Subcutaneous abdominal adipose tissue (tissue), 5 donors: ENCODE measurements around the gene SERPINB10.

Experiments
- H3K27ac ChIP-seq: one replicate; pipeline ENCODE4 v1.7.0; 2013; ENCODE audit warnings: low read depth, mild to moderate bottlenecking, inconsistent platforms, low read length, moderate library complexity
- H3K27me3 ChIP-seq, 5 donors: one replicate each; pipeline ENCODE4 v1.7.0; 2013; ENCODE audit warnings: low read length in 5 of 5, inconsistent platforms in 1 of 5; ENCODE audit not compliant: control insufficient read depth in 5 of 5, insufficient read depth in 4 of 5
- H3K36me3 ChIP-seq, 5 donors: one replicate each; pipeline ENCODE4 v1.7.0; 2013; ENCODE audit warnings: low read length in 5 of 5; ENCODE audit not compliant: control insufficient read depth in 5 of 5, insufficient read depth in 5 of 5
- H3K4me1 ChIP-seq, 5 donors: one replicate each; pipeline ENCODE4 v1.7.0; 2013; ENCODE audit warnings: low read length in 5 of 5, mild to moderate bottlenecking in 3 of 5, moderate library complexity in 1 of 5; ENCODE audit not compliant: control insufficient read depth in 5 of 5, insufficient read depth in 5 of 5
- H3K4me3 ChIP-seq, 5 donors: one replicate each; pipeline ENCODE4 v1.7.0; 2013; ENCODE audit warnings: low read length in 5 of 5, low read depth in 1 of 5
- H3K9ac ChIP-seq, 5 donors: one replicate each; pipeline ENCODE4 v1.7.0; 2013; ENCODE audit warnings: low read length in 5 of 5, mild to moderate bottlenecking in 4 of 5, moderate library complexity in 3 of 5
- H3K9me3 ChIP-seq, 5 donors: one replicate each; pipeline ENCODE4 v1.7.0; 2013; ENCODE audit warnings: low read length in 5 of 5; ENCODE audit not compliant: control insufficient read depth in 5 of 5
- donor health status: healthy.
- donor health status: healthy.
- donor health status: healthy.
- donor health status: healthy.
- donor health status: healthy.

SERPINB10 gene

DNA sequence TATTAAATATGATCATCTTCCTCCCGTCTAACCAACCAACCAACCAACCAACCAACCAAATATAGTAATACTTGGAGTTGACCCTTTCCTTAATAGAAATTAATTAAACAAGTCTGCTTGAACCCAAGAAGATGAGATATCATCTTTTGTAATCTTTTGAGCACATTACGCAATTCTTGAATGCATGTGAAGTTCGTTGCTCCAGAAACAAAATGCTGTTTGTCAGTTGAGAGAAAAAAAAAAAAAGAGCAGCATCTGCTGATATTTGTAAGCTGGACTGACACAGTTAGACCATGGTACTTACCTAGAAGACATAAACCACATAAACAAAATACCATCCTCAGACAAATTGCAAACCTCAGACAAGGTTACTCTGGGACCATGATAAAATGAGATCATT, 29.4 kb upstream of the SERPINB10 start:
- H3K4me3 ChIP-seq: no peak overlapping the region
- H3K27me3 ChIP-seq: no peaks in the 10 kb centered on the region
- H3K4me1 ChIP-seq: peaks cover 0 to 5% (median 0%) of the 10 kb centered on the region in 5 donors
- no peaks in the 10 kb centered on the region for H3K9me3 ChIP-seq
- H3K36me3 ChIP-seq: no peaks in the 10 kb centered on the region
- no peak overlapping the region for H3K27ac ChIP-seq
- H3K9ac ChIP-seq: no peak overlapping the region

DNA sequence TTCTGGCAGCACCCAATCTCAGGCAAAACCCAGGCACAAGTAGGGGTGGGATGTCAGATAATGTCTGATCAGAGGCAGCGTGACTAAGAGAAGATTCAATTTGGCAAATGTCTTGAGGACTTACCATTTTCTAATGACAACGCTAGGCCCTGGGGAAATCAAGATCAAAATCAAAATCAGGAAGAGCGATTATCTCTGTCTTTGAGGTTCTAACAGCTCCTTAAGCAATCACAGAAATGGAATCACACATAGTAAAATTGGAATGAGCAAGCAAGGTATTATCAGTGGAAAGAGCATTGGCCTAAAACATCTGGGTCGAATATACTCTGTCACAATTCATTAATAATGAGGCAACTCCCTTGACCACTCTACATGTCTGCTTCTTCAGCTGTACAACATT, 28.8 kb upstream of the SERPINB10 start:
- no peak overlapping the region for H3K9ac ChIP-seq
- no peaks in the 10 kb centered on the region for H3K27me3 ChIP-seq
- H3K4me1 ChIP-seq: peaks cover 0 to 5% (median 0%) of the 10 kb centered on the region in 5 donors
- H3K9me3 ChIP-seq: no peaks in the 10 kb centered on the region
- H3K27ac ChIP-seq: no peak overlapping the region
- no peak overlapping the region for H3K4me3 ChIP-seq
- H3K36me3 ChIP-seq: no peaks in the 10 kb centered on the region

DNA sequence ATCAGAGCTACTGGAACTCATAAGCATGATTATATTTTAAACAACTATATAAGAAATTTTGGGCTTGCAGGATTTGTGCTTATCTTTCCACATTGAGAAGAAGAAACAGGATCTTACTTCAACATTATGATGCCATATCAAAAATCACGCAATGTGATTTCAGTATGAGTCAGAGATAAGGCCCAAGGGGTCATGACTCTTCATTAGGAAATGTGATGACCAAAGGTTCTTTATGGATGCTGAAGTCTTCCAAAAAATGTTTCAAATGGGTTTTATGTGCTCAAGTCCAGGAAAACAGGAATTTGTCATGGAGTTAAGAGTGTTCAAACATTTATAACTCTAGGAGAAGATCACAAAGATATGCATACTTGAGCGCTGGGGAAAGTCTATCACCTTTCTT, 28.0 kb upstream of the SERPINB10 start:
- Histone ChIP-seq H3K36me3 (no peaks in the 10 kb centered on the region), H3K9me3 (no peaks in the 10 kb centered on the region), H3K27me3 (no peaks in the 10 kb centered on the region), H3K4me1 (peaks cover 0 to 5% (median 0%) of the 10 kb centered on the region in 5 donors), H3K4me3 (no peak overlapping the region), H3K9ac (no peak overlapping the region), H3K27ac (no peak overlapping the region)

DNA sequence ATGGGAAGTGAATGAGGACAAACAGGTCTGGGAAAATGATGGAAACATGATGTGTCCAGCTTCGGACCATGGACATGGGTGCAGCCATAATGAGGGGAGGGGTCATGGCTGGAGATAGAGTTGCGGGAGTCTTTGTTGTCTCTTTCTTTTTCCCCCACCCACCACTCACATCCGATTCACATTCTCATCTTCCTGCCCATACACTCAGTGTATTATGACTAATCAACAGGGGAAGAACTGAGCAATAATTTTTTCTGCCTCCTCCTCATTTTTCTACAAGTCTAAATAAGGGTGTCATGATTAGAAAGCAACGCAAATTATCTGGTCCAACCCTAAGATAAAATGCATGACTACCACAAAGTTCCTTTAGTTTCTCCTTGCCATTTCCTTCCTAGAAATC, 25.9 kb upstream of the SERPINB10 start:
- H3K9me3 ChIP-seq: no peaks in the 10 kb centered on the region
- H3K4me3 ChIP-seq: no peak overlapping the region
- no peak overlapping the region for H3K27ac ChIP-seq
- no peaks in the 10 kb centered on the region for H3K36me3 ChIP-seq
- H3K27me3 ChIP-seq: no peaks in the 10 kb centered on the region
- peaks cover 0 to 5% (median 0%) of the 10 kb centered on the region in 5 donors for H3K4me1 ChIP-seq
- no peak overlapping the region for H3K9ac ChIP-seq

DNA sequence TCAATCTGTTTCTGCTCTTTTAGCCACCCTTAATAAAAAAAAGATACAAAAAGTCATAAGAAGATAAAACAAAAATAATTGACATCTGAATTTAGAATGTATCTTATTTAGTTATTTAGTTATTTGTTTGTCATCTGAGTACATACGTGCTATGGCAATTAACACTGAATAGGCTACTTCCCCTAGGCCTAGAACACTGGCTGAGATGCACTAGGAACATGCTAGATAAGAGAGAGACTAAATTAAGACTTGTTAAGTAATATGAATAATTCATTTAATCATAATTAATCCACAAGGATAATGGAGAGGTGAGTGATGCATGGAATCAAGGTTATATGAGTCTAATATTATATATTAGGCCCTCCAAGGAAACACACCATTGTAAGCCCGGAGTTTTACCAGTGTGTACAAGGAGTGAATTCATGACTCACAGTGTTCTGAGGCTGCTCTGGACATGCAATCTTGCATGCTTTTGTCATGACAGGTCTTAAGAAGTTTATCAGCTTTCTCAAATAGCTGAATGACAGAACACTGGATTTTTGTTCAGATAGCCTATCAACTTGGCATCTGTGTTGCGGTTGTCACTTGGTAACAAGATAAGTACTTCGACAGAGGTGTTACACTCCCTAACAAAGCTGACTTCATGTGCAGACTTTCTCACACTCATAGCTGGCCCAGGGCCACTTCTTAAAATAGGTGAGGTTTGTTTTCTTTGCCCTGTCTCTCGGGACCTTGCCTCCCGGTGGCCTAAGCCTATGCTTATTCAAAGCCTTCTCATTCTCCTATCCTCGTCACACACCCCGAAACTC, 25.2 kb upstream of the SERPINB10 start:
- Histone ChIP-seq H3K4me1 (peaks cover 0 to 7% (median 0%) of the 10 kb centered on the region in 5 donors), H3K27me3 (no peaks in the 10 kb centered on the region), H3K4me3 (no peak overlapping the region), H3K9me3 (no peaks in the 10 kb centered on the region), H3K9ac (no peak overlapping the region), H3K36me3 (no peaks in the 10 kb centered on the region), H3K27ac (no peak overlapping the region)

DNA sequence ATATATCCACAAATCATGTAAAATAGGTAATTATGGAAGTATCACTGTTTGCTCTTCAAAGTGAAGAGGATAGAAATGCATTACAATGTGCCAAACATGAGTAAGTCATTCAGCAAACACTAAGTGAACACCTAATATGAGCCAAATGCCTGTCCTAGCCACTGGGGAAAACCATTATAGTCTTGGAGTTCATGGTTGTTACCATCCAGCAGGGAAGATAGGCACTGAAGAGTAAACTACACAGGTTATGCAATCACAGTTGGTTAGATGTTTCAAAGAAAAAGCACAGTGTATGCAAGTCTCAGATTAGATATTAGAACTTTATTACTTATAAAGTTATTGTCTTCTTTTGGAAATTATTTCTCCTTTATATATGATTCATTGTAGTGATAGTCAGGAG, 24.1 kb upstream of the SERPINB10 start:
- Histone ChIP-seq H3K4me3 (no peak overlapping the region), H3K27ac (no peak overlapping the region), H3K27me3 (no peaks in the 10 kb centered on the region), H3K9ac (no peak overlapping the region), H3K9me3 (no peaks in the 10 kb centered on the region), H3K4me1 (peaks cover 0 to 16% (median 7%) of the 10 kb centered on the region in 5 donors), H3K36me3 (no peaks in the 10 kb centered on the region)

DNA sequence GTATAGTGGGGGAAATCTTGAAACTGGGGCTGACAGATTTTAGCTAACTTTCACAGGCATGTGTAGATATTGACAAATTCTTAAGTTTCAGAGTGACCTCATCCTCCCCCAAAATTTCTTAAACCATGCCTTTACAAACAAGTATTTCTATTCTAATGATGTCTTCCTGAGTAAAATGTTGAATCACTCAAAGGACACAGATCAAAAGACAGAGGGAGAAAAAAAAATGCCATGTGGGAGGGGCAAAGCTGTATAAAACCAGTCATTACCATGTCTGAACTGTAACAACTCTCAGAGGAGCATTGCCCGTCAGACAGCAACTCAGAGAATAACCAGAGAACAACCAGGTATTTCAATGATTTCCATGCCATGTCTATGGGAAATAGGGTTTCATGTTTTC, 20.3 kb upstream of the SERPINB10 start, which contains the start of gene SERPINB2:
Gene SERPINB2 (plus strand): TSS at position 282 of the 400 bp plus-strand sequence. CDS start 3,740 bp downstream, outside the sequence.
- Histone ChIP-seq H3K27ac (no peak within 1 kb of the TSS), H3K4me3 (no peak within 1 kb of the TSS), H3K9ac (no peak within 1 kb of the TSS), H3K9me3 (no peaks in the 10 kb centered on the region), H3K36me3 (no peaks in the 10 kb centered on the region), H3K4me1 (peaks cover 0 to 23% (median 8%) of the 10 kb centered on the region in 5 donors), H3K27me3 (no peaks in the 10 kb centered on the region)

DNA sequence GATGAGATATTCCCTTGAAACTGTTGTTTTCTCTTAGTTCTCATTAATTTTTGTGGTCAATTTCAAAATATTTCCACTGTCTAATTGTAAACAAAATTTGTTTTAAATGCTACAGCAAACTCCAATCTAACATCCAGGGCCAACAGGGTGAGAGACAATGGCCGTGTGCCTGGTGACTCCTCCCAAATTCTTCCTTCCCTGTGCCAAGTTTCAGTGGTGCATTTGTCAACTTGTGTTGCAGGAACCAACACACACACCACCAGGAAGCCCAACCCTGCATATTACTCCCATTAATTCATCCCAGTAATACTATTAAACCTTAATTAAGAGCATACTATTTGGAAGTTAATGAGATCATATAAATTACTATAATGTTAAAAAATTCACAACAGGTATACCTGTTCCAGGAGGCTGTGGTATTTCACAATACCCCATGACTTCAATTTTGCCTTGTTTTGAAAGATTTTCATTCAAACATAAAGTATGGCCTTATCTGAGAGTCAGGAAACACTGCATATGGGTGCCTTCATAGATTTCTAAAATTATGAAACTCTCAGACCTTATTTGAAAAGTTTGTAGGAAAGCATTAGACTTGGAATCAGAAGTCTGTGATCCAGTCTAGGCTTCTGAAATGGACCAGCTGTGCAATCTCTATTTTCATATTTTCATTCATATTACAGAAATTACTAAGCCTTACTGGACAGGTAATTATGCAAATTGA, 19.1 kb upstream of the SERPINB10 start:
- Histone ChIP-seq H3K36me3 (no peaks in the 10 kb centered on the region), H3K27ac (no peak overlapping the region), H3K4me3 (no peak overlapping the region), H3K9me3 (no peaks in the 10 kb centered on the region), H3K27me3 (no peaks in the 10 kb centered on the region), H3K4me1 (peaks cover 0 to 30% (median 8%) of the 10 kb centered on the region in 5 donors), H3K9ac (no peak overlapping the region)

DNA sequence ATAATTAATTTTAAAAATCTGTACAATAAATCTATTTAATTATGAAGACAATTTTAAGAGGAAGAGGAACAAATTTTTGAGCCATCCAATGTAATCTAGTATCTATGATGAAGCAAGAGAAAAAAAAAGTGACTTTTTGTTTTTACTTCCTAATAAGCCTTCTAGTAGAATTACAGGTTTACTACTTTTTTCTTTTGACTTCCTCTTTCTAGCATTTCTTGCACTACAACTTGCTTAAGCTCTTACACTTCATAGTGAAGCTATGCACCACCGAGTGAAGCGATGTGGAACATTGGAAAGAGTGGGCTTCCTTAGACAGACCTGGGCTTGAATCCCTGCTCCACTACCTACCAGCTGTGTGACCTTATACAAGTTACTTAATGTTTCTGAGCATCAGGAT, 18.1 kb upstream of the SERPINB10 start:
- H3K9ac ChIP-seq: no peak overlapping the region
- no peak overlapping the region for H3K4me3 ChIP-seq
- no peaks in the 10 kb centered on the region for H3K27me3 ChIP-seq
- H3K27ac ChIP-seq: no peak overlapping the region
- peaks cover 0 to 30% (median 8%) of the 10 kb centered on the region in 5 donors for H3K4me1 ChIP-seq
- H3K9me3 ChIP-seq: no peaks in the 10 kb centered on the region
- no peaks in the 10 kb centered on the region for H3K36me3 ChIP-seq

DNA sequence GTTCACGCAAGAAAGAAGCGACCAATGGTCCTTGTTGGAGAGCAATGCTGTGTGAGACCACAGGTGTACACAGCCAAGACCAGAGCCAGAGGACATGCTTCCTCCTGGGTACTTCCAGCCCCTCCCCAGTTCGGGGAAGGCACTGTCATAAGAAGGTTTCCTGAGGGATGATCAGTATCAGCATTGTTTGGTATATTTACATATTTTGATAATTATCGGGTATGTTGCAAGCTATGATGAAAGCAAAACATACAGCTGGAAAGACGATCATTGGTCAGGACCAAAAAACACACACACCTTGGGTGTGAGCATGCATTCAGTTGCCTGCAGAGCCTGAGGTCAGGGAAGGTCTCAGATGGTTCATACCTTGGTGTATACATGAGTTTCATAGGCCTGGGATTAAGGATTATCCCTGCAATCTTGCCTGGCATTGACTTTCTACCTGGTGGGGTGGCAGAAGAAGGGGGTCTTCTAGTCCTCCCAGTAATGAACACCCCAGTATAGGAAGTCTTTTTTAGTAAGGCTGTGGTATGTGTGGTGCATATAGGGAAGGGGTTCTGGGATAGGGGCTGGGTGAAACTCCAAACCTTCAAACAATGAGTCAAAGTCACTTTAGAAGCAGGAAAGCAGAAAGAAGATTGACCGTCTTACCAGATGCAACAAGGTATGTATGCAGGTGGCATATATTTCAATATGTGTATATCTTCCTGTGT, 17.4 kb upstream of the SERPINB10 start:
- Histone ChIP-seq H3K4me3 (no peak overlapping the region), H3K9ac (no peak overlapping the region), H3K9me3 (no peaks in the 10 kb centered on the region), H3K36me3 (no peaks in the 10 kb centered on the region), H3K4me1 (peaks cover 0 to 30% (median 8%) of the 10 kb centered on the region in 5 donors), H3K27ac (no peak overlapping the region), H3K27me3 (no peaks in the 10 kb centered on the region)
